ENCODE data around the gene RGS12.

DNA sequence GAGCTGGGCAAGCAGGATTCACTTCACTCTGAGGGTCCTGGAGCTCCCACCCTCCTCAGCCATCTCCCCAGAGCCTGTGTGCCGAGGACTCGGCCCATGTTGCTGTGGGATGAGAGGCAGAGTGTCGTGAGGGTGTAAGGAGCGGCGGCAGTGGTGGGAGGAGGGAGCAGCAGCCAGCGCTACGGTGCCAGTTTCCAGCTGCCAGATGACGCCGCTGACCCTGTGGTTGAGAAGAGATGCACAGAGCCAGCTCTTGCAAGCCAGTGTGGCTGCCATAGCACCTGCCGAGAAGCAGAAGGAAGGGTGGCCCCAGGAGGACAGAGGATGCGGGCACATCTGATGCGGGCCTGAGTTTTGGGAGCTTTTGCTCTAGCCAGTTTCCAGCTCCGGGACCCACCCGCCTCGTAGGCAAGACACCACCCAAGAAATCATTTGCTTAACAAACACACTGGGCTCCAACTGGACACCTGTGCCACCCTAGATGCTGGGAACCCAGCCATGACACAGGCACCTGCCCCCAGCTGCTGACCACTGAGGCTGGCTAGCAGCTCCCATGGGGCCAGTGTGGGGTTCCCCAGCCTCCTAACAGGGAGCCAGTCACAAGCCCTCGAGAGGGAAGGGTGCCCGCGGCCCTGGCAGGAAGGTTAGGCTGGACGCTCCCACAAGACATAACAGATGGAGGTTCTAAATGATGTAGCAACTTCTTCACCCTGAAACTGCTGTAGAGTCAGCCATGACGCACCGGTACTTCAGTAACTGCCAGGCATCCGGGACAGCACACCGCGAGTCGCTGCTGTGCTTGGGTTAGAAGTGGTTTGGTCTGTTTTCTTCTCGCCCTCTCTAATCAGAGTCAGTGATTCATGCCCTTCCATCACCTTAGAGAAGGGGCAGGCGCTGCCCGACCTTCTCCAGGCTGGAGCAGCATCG, 35.0 kb upstream of the RGS12 start:
- TF ChIP-seq, protein P1, sequence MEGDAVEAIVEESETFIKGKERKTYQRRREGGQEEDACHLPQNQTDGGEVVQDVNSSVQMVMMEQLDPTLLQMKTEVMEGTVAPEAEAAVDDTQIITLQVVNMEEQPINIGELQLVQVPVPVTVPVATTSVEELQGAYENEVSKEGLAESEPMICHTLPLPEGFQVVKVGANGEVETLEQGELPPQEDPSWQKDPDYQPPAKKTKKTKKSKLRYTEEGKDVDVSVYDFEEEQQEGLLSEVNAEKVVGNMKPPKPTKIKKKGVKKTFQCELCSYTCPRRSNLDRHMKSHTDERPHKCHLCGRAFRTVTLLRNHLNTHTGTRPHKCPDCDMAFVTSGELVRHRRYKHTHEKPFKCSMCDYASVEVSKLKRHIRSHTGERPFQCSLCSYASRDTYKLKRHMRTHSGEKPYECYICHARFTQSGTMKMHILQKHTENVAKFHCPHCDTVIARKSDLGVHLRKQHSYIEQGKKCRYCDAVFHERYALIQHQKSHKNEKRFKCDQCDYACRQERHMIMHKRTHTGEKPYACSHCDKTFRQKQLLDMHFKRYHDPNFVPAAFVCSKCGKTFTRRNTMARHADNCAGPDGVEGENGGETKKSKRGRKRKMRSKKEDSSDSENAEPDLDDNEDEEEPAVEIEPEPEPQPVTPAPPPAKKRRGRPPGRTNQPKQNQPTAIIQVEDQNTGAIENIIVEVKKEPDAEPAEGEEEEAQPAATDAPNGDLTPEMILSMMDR (conservative IDR thresholded peaks at IDR 0.05; ENCODE audit: low read length) = no peak
- TF ChIP-seq EZH2phosphoT487 (IDR thresholded peaks at IDR 0.05; ENCODE audit: borderline replicate concordance, low read depth, low read length) = no peak
